Activated CD8-positive, alpha-beta memory T cell treated with anti-CD3 and anti-CD28 coated beads for 48 hours (primary cell): ENCODE data around the gene BANP.
"Not testable (repeated sequence)": the region's sequence is repeated elsewhere in the genome, so short reads cannot be mapped to it uniquely, and the experiment has no call there.

Experiments
- DNase-seq, 3 experiments: peaks; one replicate each; pipeline ENCODE4 v3.0.0-alpha.2; 2020; ENCODE audit warnings: low read depth in 2 of 3, low spot score in 2 of 3

BANP gene

GRCh38 chr16:88014252-88014781 is 63.1 kb downstream of the BANP start:
- no peak for DNase-seq

GRCh38 chr16:88014954-88015805 is 63.9 kb downstream of the BANP start:
- no peak for DNase-seq

DNA sequence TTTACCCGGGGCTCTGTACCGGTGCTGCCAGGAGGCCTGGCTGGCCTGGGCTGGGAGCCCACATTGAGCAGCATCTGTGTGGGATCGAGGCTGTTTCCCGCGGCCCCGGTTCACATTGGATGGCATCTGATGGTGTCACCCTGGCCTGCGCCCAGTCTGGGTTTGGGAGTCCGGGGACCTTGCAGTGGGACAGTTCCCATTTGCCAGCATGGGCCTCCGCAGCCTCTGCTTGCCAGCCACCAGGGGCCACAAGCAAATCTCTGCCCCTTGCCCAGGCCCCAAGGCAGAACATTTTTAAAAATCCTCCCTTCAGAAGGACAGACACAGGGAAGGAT is 64.5 kb downstream of the BANP start:
- no peak for DNase-seq

DNA sequence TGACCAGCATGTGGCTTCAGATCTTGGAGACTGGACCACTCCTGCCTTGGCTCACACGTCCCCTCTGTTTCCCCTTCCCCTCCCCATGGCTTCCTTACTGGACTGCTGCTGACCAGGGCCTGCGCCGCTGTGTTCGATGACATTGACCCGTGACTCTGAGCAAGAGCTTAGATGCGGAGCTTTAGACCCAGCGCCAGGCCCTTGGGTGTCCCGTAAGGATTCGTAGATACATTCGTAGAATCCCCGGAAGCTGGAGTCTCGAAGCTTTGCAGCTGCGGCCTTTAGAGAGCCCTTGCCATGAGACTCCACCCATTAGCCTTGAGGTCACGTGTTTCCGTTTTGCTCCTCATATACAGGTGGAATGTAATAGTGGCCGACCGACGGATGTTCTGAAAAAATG is 65.2 kb downstream of the BANP start:
- DNase-seq = not testable (repeated sequence)

- no peak for DNase-seq
Observed at GRCh38 chr16:88016964-88017363, 65.7 kb downstream of the BANP start.

DNA sequence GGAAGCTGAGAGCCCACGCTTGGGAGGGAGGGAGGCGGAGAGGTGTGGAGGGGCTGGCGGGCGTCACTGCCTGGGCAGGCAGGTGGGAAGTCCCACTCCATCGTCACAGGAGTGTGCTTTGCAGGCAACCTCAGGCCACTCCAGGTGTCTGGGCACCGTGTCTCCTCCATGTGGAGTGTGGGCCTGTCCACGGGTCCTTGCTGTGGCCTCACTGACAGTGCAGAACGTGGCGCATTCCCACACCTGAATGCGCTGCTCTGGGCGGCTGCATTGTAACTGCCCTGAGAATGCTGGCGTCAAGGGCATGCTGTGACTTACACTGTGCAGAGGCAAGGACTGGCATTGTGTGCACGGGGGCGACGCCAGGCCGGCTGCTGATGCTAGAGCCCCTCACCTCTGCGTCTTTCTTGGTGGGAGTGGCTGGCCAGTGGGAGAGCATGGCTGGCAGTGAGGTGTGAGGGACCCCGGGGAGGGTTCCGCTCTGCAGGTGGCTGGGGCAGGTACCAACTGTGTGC is 66.4 kb downstream of the BANP start:
- no peak for DNase-seq

- not testable (repeated sequence) for DNase-seq
Observed at GRCh38 chr16:88018382-88018781, 67.1 kb downstream of the BANP start.

GRCh38 chr16:88019041-88019820 is 68.0 kb downstream of the BANP start:
- not testable (repeated sequence) for DNase-seq

DNA sequence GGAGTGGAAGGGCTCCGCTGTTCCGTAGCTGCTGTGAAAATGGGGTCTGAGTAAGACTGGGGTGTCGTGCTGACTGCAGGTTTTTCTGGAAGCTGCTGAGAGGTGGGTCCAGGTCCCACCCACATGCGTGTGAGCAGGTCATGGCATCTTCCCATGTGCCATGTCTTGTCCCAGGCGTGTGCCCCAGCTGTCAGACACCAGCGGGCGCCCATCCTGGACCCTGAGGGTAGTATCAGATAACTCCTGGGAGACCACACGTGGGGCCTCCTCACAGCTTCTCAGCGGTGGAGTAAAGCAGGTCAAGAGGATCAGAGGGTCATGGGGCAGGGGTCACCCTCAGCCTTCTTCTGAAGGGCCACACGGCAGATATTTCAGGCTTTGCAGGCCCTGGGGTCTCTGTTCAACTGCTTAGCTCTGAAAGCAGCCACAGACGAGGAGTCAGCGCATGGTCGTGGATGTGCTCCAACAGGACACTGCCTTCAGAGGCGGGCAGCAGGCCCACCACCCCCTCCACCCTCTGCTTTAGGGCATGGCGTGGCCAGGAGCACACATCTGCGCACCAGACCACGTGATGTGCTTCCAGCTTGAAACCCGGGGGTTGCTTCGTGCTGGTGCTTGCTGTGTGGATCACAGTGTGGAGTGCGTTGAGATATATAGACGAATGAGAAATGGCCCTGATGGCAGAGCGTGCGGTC is 68.7 kb downstream of the BANP start:
- DNase-seq = no peak

- no peak for DNase-seq
Observed at GRCh38 chr16:88020516-88020885, 69.3 kb downstream of the BANP start.

- not testable (repeated sequence) for DNase-seq
Observed at GRCh38 chr16:88021041-88021970, 70.1 kb downstream of the BANP start.

- no peak for DNase-seq
Observed at GRCh38 chr16:88022076-88023042, 71.1 kb downstream of the BANP start.

GRCh38 chr16:88023366-88023765 is 72.1 kb downstream of the BANP start:
- DNase-seq = no peak

DNA sequence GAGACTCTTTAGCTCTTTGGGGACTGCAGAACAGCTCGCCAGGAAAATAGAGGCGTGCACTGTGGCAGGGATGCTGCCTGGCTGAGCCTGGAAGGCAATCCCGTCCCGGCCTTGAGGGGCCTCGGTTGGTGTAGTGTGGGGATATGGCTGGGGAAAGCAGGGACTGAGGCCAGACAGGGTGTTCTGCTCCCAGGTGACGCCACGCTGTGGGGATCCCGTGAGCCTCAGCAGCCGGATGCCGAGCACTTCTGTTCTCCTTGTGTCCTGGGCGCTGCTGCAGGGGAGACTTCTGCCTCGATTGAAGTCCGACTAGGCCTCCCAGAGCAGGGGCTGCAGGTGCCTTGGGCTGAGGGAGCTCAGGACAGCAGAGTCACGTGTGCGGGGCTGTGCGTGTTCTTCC is 72.6 kb downstream of the BANP start:
- DNase-seq = no peak

DNA sequence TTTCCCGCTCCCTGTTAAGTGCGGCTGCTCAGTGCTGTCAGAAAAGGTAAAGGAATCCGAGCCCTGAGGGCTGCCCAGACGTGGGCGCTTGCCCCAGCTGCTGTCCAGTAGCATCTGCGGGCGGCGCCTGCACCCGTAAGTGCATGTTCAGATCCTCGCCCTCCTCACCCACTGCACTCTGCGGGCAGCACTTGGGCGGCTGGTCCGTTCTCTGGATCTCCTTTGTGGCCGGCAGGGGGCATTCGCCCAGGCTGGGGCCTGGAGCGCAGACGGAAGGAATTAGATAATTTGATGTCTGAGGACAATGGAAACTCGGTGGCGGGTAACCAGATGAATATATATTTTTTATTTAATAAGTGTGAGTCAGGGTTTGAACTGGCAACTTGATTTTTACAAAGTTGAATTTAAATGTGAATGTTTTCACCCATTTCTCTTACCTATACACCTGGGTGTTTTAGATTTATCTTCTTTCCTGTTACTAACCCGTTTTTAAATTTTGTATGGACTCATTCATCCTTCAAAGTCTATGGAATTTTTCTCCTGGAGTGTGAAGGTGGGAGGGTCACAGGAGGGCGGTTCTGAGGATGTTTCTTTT is 73.4 kb downstream of the BANP start:
- not testable (repeated sequence) for DNase-seq

- DNase-seq = not testable (repeated sequence)
Observed at GRCh38 chr16:88025086-88025492, 73.9 kb downstream of the BANP start.

GRCh38 chr16:88025828-88026555 is 74.8 kb downstream of the BANP start:
- not testable (repeated sequence) for DNase-seq
